ENCODE results near the gene TSSK1B. TPM values are rescaled to one million over a fixed set of nuclear protein-coding genes. Genes with fewer than 3 reads are reported as not detected.

TSSK1B gene
- total RNA-seq, 1 experiment from 2014 or later: not detected

DNA sequence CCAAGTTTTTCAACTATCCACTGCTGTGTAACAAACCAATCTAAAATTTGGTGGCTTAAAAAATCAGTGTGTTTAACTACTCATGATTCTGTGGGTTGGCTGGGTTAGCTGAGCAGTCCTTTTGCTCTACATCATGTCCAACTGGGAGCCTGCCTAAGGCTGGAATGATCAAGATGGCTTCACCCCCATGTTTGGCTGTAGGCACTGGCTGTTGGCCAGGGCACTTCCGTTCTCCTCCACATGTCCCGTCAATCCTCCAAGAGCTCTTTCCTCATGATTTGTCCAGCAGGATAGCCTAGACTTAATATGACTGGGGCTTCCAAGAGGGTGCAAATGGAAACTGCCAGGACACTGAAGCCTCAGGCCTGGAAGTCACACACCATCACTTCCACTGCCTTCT lies 17.0 kb upstream of the TSSK1B start:
- BruUV-seq (replicated peaks): no TSS peak
- POLR2A ChIA-PET: no interaction called here
- CTCF ChIA-PET: no interaction called here

DNA sequence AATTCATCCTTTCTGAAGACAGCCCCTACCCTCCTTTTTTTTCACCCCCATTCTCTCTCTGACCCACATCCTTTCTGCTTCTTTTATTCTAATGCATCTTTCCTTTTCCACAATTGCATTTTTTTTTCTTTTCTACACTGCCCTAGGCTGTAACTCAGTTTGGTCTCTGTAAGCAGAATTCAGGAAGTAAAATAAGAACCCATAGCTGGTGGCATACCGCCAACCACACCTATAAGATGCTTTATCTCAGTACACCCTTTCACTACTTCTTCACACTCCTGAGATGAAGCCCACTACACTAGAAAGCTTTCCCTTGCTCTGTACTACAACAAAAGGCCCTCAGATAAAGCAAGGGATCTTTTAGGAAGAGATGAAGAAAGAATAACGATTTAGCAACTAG lies 16.1 kb upstream of the TSSK1B start:
- Histone ChIP-seq H3K36me3 (ENCODE audit: control insufficient read depth in 1 of 2, insufficient read depth in 2 of 2, low read length in 2 of 2) (no peaks in the 10 kb centered on the region), H3K9me3 (ENCODE audit: control insufficient read depth in 1 of 2, insufficient read depth in 1 of 2, low read depth in 1 of 2, low read length in 2 of 2) (no peaks in the 10 kb centered on the region), H2AFZ (ENCODE audit: low read depth, low read length, poor library complexity, severe bottlenecking) (no peak overlapping the region), H3K27me3 (ENCODE audit: insufficient read depth, low read length) (no peaks in the 10 kb centered on the region), H3K4me3 (replicated peaks in 1 of 2; ENCODE audit: low read depth in 1 of 2, low read length in 2 of 2) (no peak overlapping the region), H3K4me1 (ENCODE audit: control insufficient read depth in 1 of 2, insufficient read depth in 2 of 2, low read length in 2 of 2) (no peaks in the 10 kb centered on the region), H3K9me2 (ENCODE audit: insufficient read depth) (no peaks in the 10 kb centered on the region), H4K20me1 (ENCODE audit: insufficient read depth) (no peaks in the 10 kb centered on the region), H3K9ac (ENCODE audit: low read length) (no peak overlapping the region), H3K27ac (ENCODE audit: low read depth, low read length) (no peak overlapping the region), H3K79me2 (ENCODE audit: insufficient read depth, low read length) (no peaks in the 10 kb centered on the region), H3K4me2 (ENCODE audit: low read length) (no peak overlapping the region)
- ChIA-PET CTCF (no interaction called here), RAD21 (ENCODE audit: low non-redundant PET in 1 of 2, low total read pairs in 2 of 2, uncharacterized antibody in 2 of 2, unreplicated experiment in 2 of 2) (no interaction called here), POLR2A (no interaction called here)
- TF ChIP-seq REST (IDR thresholded peaks at IDR 0.05; ENCODE audit: low read depth) (no peak), MAX (IDR thresholded peaks at IDR 0.05) (no peak), JUND (IDR thresholded peaks at IDR 0.05) (no peak), EZH2 (IDR thresholded peaks at IDR 0.05) (no peak)
- ATAC-seq (no peak), DNase-seq (ENCODE audit: low read depth, low spot score) (no peak)
- intact Hi-C loops (cut with micrococcal nuclease): no loop called here
- BruUV-seq (replicated peaks): no TSS peak

More for the DNA sequence above, 17.0 kb upstream of the TSSK1B start:
- Histone ChIP-seq H3K36me3 (ENCODE audit: control insufficient read depth in 1 of 2, insufficient read depth in 2 of 2, low read length in 2 of 2) (no peaks in the 10 kb centered on the region), H3K79me2 (ENCODE audit: insufficient read depth, low read length) (no peaks in the 10 kb centered on the region), H3K9ac (ENCODE audit: low read length) (no peak overlapping the region), H3K9me3 (ENCODE audit: control insufficient read depth in 1 of 2, insufficient read depth in 1 of 2, low read depth in 1 of 2, low read length in 2 of 2) (no peaks in the 10 kb centered on the region), H3K27me3 (ENCODE audit: insufficient read depth, low read length) (no peaks in the 10 kb centered on the region), H3K4me3 (replicated peaks in 1 of 2; ENCODE audit: low read depth in 1 of 2, low read length in 2 of 2) (no peak overlapping the region), H3K4me2 (ENCODE audit: low read length) (no peak overlapping the region), H3K4me1 (ENCODE audit: control insufficient read depth in 1 of 2, insufficient read depth in 2 of 2, low read length in 2 of 2) (no peaks in the 10 kb centered on the region), H3K27ac (ENCODE audit: low read depth, low read length) (no peak overlapping the region), H4K20me1 (ENCODE audit: insufficient read depth) (no peaks in the 10 kb centered on the region), H2AFZ (ENCODE audit: low read depth, low read length, poor library complexity, severe bottlenecking) (no peak overlapping the region), H3K9me2 (ENCODE audit: insufficient read depth) (no peaks in the 10 kb centered on the region)
- TF ChIP-seq FOSL1 (IDR thresholded peaks at IDR 0.05; ENCODE audit: low read depth): no peak
- TF ChIP-seq POLR2A (IDR thresholded peaks at IDR 0.05; ENCODE audit: borderline replicate concordance, extremely low read depth, insufficient read depth, insufficient read length): no peak
- intact Hi-C loops (cut with micrococcal nuclease): no loop called here
- RAD21 ChIA-PET (ENCODE audit: low non-redundant PET in 1 of 2, low total read pairs in 2 of 2, uncharacterized antibody in 2 of 2, unreplicated experiment in 2 of 2): no interaction called here
- ATAC-seq (no peak), DNase-seq (ENCODE audit: low read depth, low spot score) (no peak)

Measured in HCT116 (cell line).